T-helper 9 cell (primary cell): ENCODE results near the gene SLC1A7.

ENCODE experiments used
- DNase-seq: peaks from one replicate; pipeline ENCODE4 v3.0.0-alpha.2; 2020

The SLC1A7 gene

GRCh38 chr1:53060579-53060978, 81.9 kb downstream of the SLC1A7 start:
- DNase-seq: no peak

- DNase-seq: no peak
Observed at GRCh38 chr1:53057127-53057526, 85.3 kb downstream of the SLC1A7 start.

DNA sequence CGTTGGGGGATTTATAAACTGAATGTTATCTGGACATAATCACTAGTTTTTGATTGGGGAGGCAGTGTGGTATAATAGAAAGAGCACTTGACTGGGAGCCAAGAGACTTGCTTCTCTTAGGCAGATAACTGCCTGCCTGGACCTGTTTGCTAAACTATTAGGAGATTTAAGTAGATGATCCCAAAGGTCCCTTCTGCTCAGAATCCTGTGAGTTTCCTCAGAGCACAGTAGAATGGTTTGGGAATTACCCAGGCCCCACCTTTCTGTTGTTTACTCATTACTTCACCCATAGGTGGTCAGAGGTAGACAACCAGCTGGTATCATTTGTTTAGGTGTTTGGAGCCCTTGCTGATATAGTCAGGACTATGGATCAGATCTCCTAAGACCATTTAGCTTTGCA, 90.8 kb downstream of the SLC1A7 start:
- no peak for DNase-seq

DNA sequence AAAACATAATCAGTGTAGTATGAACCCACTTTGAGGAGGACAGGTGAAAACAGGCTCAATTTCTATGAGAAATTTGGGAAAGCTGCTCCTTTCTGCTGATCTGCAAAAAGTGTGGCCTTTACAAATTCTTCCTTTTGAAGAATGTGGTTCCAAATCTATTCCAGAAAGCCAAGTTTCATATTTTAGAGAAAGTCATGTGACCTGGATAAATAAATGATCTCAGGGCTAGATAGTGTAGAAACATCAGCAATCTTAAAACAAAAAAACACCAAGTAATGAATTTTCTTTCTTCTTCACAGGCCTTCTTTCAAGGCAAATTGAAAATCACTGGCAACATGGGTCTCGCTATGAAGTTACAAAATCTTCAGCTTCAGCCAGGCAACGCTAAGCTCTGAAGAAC, 92.1 kb downstream of the SLC1A7 start:
- no peak for DNase-seq

- DNase-seq: no peak
Observed at GRCh38 chr1:53049574-53049967, 92.9 kb downstream of the SLC1A7 start.

- DNase-seq: no peak
Observed at GRCh38 chr1:53048960-53049573, 93.4 kb downstream of the SLC1A7 start.

DNA sequence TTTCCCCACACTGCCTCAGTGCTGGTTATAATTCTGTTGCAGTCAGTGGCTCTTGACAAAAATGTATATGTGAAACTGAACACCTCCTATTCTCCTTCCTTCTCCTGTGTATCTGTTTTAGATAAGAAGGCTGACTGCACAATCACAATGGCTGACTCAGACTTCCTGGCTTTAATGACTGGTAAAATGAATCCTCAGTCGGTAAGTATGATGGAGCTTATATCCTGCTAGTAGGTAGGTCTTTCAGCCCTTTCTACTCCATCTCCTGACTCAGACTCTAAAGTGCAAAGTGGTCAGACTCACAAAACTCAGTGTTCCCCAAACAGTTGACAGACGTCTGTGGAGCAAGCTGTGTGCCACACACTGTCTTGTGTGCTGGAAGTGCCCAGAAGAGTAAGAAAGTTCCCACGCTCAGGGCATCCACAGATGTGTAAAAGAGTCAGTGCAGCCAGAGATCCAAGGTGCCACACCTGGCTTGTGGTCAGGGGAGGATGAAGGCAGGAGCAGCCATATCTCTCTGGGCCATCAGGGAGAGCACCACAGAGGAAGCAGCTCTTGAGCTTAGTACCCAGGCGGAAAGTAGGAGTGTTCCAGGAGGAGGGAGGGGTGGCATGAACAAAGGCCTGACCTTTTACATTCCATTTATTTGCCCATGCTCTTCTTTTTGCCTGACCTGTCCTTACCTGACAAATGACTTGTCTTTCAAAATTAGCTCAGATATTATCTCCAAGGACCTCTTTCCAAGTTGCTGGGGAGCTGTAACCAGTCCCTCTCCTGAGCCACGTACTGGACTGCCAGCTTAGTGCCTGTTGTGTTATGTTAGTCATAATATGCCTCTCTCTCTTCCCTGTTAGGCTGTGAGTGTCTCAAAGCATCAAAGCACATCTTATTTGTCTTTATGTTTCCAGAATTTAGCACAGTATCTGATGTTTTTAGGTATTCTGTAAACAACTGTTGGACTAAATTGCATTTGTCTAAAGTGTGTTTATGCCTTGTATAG, 94.4 kb downstream of the SLC1A7 start:
- no peak for DNase-seq

- DNase-seq: no peak
Observed at GRCh38 chr1:53046930-53047329, 95.5 kb downstream of the SLC1A7 start.

GRCh38 chr1:53044926-53045325, 97.5 kb downstream of the SLC1A7 start:
- DNase-seq: no peak

DNA sequence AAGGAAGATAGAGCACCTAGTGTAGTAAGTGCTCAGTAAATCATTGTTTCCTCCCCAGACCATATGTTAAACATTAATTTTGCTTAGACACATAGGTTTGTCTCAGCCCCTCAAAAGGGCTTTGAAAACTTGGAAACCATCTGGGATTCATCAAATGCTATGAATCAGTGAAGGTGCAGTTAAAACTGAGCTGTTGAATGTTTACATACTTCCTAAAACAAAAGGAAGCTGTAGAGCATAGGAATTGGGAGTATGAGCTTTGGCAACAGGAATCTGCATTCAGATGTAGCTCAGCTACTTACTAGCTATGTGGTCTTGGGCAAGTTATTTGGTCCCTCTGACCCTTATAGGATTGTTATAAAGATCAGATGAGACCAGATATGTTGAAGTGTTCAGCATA, 99.2 kb downstream of the SLC1A7 start:
- DNase-seq: no peak

DNA sequence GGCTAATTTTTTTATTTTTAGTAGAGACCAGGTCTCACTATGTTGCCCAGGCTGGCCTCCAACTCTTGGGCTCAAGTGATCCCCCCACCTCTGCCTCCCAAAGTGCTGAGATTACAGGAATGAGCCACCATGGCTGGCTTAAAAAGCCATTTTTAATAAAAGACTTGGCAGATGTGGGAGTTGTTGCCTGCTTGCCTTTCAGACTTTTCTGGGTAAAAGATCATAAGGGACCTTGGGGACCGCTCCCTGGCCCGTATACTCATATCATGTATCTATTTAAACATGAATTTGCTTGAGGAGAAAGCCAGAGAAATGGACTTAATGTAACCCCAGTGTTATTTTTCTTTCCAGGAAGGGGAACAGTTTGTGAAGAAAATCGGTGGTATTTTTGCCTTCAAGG, 103.9 kb downstream of the SLC1A7 start:
- DNase-seq: no peak
